ENCODE data around the gene TLE4.
A peak's percentile ranks its signal among the peaks of the same experiment; 100 is the strongest.

The TLE4 gene

DNA sequence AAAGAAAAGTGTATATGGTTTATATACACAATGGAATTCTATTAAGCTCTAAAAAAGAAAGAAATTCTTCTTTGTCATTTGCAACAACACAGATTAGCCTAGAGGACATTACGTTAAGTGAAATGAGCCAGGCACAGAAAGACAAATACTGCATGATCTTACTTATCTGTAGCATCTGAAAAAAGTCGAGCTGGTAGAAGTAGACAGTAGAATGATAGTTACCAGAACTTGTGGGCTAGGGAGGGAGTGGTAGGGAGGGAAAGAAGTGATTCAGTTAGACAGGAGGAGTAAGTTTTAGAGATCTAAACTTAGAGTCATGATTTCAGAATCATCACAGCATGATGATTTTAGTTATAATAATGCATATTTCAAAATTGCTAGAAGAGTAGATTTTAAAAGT, 184.6 kb downstream of the TLE4 start:
- H3K27ac ChIP-seq = no peak overlapping the region
- TF ChIP-seq, protein P1, sequence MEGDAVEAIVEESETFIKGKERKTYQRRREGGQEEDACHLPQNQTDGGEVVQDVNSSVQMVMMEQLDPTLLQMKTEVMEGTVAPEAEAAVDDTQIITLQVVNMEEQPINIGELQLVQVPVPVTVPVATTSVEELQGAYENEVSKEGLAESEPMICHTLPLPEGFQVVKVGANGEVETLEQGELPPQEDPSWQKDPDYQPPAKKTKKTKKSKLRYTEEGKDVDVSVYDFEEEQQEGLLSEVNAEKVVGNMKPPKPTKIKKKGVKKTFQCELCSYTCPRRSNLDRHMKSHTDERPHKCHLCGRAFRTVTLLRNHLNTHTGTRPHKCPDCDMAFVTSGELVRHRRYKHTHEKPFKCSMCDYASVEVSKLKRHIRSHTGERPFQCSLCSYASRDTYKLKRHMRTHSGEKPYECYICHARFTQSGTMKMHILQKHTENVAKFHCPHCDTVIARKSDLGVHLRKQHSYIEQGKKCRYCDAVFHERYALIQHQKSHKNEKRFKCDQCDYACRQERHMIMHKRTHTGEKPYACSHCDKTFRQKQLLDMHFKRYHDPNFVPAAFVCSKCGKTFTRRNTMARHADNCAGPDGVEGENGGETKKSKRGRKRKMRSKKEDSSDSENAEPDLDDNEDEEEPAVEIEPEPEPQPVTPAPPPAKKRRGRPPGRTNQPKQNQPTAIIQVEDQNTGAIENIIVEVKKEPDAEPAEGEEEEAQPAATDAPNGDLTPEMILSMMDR (conservative IDR thresholded peaks at IDR 0.05) = no peak

- TF ChIP-seq, protein P1 (conservative IDR thresholded peaks at IDR 0.05) = no peak
- H3K27ac ChIP-seq = no peak overlapping the region
Measured at GRCh38 chr9:79757074-79757473, 185.3 kb downstream of the TLE4 start.

DNA sequence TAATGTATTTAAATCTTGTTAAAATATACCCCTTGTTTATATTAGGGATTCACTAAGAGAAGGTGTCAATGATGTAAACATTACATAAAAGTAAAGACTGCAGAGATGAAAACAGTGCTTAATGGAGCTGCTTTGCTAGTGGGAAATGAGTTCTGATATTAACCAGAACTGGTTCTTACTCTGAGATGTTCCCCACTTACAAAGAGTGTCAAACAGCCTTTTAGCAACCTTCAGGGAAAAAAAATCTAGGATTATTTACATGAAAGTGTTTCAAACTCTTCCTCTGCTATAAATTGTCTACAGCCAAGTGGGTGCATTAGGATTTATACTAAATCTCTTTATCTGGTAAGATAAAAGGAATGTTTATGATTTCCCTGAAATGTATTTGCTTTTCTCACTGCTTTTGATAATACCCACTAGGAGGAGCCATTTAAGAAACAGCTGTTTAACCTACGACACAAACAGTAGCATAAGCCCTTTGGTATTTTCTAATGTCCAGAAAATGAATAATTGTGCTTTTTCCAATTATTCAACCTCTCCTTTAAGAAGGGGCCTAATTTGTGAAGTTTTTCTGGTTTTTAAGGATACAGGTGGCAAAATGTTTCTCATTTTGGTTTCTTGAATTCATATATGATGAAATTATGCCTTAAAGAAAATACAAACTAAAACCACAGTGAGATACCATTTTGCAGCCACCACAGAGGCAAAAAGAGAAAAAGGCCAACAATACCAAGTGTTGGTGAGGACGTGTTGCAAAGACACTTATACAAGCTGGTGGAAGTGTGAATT, 186.3 kb downstream of the TLE4 start:
- no peak overlapping the region for H3K27ac ChIP-seq
- TF ChIP-seq, protein P1 (conservative IDR thresholded peaks at IDR 0.05) = peak; percentile 72

DNA sequence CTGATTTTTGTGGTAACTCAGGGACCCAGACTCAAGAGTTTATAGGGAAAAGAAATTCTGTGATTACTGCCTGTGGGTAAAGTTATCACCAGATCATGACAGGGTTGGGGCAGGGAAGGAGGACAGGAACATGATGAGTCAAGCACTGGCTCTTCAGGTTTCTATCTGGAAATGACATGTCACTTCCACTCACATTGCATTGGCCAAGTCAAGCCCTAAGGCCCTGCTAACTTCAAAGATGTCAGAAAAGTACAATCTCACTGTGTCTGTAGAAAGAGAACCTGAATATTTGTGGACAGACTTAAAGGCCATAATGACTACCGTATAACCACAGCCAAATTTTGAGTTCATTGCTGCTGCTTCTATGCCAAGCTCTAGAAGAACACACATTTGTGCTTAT, 187.7 kb downstream of the TLE4 start:
- H3K27ac ChIP-seq = no peak overlapping the region
- TF ChIP-seq, protein P1 (conservative IDR thresholded peaks at IDR 0.05) = no peak

- no peak overlapping the region for H3K27ac ChIP-seq
- TF ChIP-seq, protein P1 (conservative IDR thresholded peaks at IDR 0.05) = no peak
Measured at GRCh38 chr9:79762070-79762469, 190.3 kb downstream of the TLE4 start.

DNA sequence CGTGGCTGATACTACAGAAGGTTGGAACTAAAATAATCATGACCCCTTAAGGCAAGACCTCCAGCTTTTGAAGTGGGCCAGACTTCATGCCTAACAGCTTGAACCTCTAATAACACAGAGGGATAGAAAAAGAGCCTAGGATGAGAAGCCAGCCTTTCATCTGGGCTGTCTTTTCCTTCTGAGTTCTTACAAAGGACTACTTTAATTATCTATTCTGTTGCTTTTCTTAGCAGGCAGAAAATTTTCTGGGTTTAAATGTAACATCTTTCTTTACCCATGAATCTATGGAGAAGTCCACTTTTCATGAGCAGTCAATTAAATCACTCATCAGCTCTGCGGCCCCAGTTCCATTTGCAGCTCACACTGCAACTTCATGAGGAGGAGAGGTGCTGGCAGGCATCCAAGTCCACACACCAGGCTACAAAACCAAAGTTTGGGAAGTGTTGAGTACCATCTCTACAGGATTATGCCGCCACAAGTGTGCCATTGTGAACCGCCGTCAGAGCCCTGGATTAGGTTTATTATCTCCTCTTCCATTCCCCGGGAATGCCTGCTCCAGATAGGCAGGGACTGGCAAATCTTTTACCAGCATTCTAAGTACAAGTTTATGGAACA, 192.0 kb downstream of the TLE4 start:
- TF ChIP-seq, protein P1 (conservative IDR thresholded peaks at IDR 0.05) = no peak

GRCh38 chr9:79764374-79764773, 192.6 kb downstream of the TLE4 start:
- TF ChIP-seq, protein P1 (conservative IDR thresholded peaks at IDR 0.05) = no peak
- H3K27ac ChIP-seq = no peak overlapping the region

More for the DNA sequence above, 192.0 kb downstream of the TLE4 start:
- no peak overlapping the region for H3K27ac ChIP-seq
